Esophagus squamous epithelium (tissue), 5 donors: ENCODE results near the gene KCNQ4. TPM values are rescaled to one million over a fixed set of nuclear protein-coding genes. Genes with fewer than 3 reads are reported as not detected.

ENCODE experiments used
- DNase-seq: peaks from one replicate; lab custom pipeline; 2025; lab: John Stamatoyannopoulos, UW
- H3K27ac ChIP-seq, 4 donors: fragments of 200-600 bp; sonication (generic); one replicate each; pipeline ENCODE4 v1.5.1; 2016 to 2019; ENCODE audit warnings: mild to moderate bottlenecking in 1 of 4
- H3K27me3 ChIP-seq, 4 donors: fragments of 200-600 bp; sonication (generic); 1 replicate in 3 of 4; 2 replicates in 1 of 4; pipeline versions ENCODE4 v1.5.1 to v1.6.0; 2017 to 2021; ENCODE audit warnings: antibody characterized with exemption in 1 of 4
- H3K36me3 ChIP-seq, 3 donors: fragments of 200-600 bp; sonication (generic); one replicate each; pipeline ENCODE4 v1.5.1; 2016 to 2019
- H3K4me1 ChIP-seq, 3 donors: fragments of 200-600 bp; sonication (generic); one replicate each; pipeline ENCODE4 v1.5.1; 2017 to 2019
- H3K4me3 ChIP-seq, 4 donors: fragments of 200-600 bp; sonication (generic); 1 replicate in 3 of 4; 2 replicates in 1 of 4; pipeline ENCODE4 v1.5.1; 2016 to 2019; ENCODE audit warnings: mild to moderate bottlenecking in 2 of 4, moderate library complexity in 1 of 4
- H3K9me3 ChIP-seq, 3 donors: fragments of 200-600 bp; sonication (generic); one replicate each; pipeline ENCODE4 v1.5.1; 2016 to 2019
- CTCF ChIP-seq, 6 experiments: fragments of 450-650 bp in 4 of 6; fragments of 200-600 bp in 2 of 6; sonication (generic) in 2 of 6; IDR thresholded peaks; one replicate each; pipeline ENCODE4 v1.5.1; 2016 to 2019; ENCODE audit warnings: antibody characterized with exemption in 6 of 6, mild to moderate bottlenecking in 4 of 6, moderate library complexity in 4 of 6
- POLR2A ChIP-seq, 4 donors: fragments of 450-650 bp; IDR thresholded peaks; one replicate each; pipeline ENCODE4 v1.6.1; 2017; ENCODE audit warnings: antibody characterized with exemption in 4 of 4, mild to moderate bottlenecking in 4 of 4, moderate library complexity in 3 of 4
- WGBS, 2 donors: methylation state at CpG; one replicate each; pipeline ENCODE4 v1.1.5; 2018; 5-methylcytosine and 5-hydroxymethylcytosine counted together
- intact Hi-C: fragments of 100-400 bp; cut with DNase I; formaldehyde crosslinking; loops from one replicate; pipeline ENCODE4 v1.15.0; 2022
- total RNA-seq, 4 donors: library from RNA; depleted of rRNA; stranded (reverse); fragments of >200 nt; gene quantifications; one replicate each; pipeline ENCODE4 v1.1.0, GENCODE V29; 2016
- donor health status: DM: yes; HTN: yes; CAD: no.

Gene KCNQ4
- total RNA-seq, 4 donors from 2014 or later: 0.50 to 2.1 (median 0.81) TPM

GRCh38 chr1:40748841-40749718 is 34.5 kb upstream of the KCNQ4 start:
- Histone ChIP-seq H3K4me3 (no peak overlapping the region), H3K27ac (no peak overlapping the region), H3K27me3 (no peaks in the 10 kb centered on the region), H3K4me1 (peaks cover 0 to 17% (median 0%) of the 10 kb centered on the region in 3 donors), H3K9me3 (no peaks in the 10 kb centered on the region), H3K36me3 (peaks cover 5 to 97% (median 6%) of the 10 kb centered on the region in 3 donors)
- WGBS, 2 donors: 91 to 95% methylated on average over 4 to 5 of the region's 5 CpGs
- no peak for TF ChIP-seq CTCF (IDR thresholded peaks at IDR 0.05)
- TF ChIP-seq POLR2A (IDR thresholded peaks at IDR 0.05): no peak
- no peak for DNase-seq
- intact Hi-C loops: no loop called here

- DNase-seq: no peak
- Histone ChIP-seq H3K9me3 (no peaks in the 10 kb centered on the region), H3K27ac (no peak overlapping the region), H3K36me3 (peaks cover 11 to 100% (median 12%) of the 10 kb centered on the region in 3 donors), H3K4me3 (no peak overlapping the region), H3K4me1 (peaks cover 0 to 19% (median 0%) of the 10 kb centered on the region in 3 donors), H3K27me3 (no peaks in the 10 kb centered on the region)
- intact Hi-C loops: no loop called here
- WGBS, 2 donors: 67 to 98% methylated on average over 3 of the region's 3 CpGs
- TF ChIP-seq POLR2A (IDR thresholded peaks at IDR 0.05): no peak
- TF ChIP-seq CTCF (IDR thresholded peaks at IDR 0.05): no peak
Measured at GRCh38 chr1:40749817-40750216, 33.8 kb upstream of the KCNQ4 start.

- H3K4me1 ChIP-seq: peaks cover 0 to 26% (median 0%) of the 10 kb centered on the region in 3 donors
- intact Hi-C loops: no loop called here
- H3K36me3 ChIP-seq: peaks cover 11 to 100% (median 16%) of the 10 kb centered on the region in 3 donors
- H3K27me3 ChIP-seq: no peaks in the 10 kb centered on the region
- DNase-seq: no peak
- H3K4me3 ChIP-seq: no peak overlapping the region
- H3K9me3 ChIP-seq: no peaks in the 10 kb centered on the region
- TF ChIP-seq POLR2A (IDR thresholded peaks at IDR 0.05) (no peak), CTCF (IDR thresholded peaks at IDR 0.05) (no peak)
- H3K27ac ChIP-seq: no peak overlapping the region
- WGBS, 2 donors: 79 to 84% methylated on average over 2 of the region's 2 CpGs
Measured at GRCh38 chr1:40750451-40750908, 33.1 kb upstream of the KCNQ4 start.

GRCh38 chr1:40751802-40752201 is 31.8 kb upstream of the KCNQ4 start:
- TF ChIP-seq POLR2A (IDR thresholded peaks at IDR 0.05): no peak
- H3K4me3 ChIP-seq: no peak overlapping the region
- peaks cover 0 to 20% (median 0%) of the 10 kb centered on the region in 3 donors for H3K4me1 ChIP-seq
- 33 to 56% methylated on average over 4 of the region's 4 CpGs for WGBS, 2 donors
- intact Hi-C loops: no loop called here
- no peak overlapping the region for H3K27ac ChIP-seq
- no peak for DNase-seq
- H3K36me3 ChIP-seq: peaks cover 15 to 100% (median 16%) of the 10 kb centered on the region in 3 donors
- H3K27me3 ChIP-seq: no peaks in the 10 kb centered on the region
- H3K9me3 ChIP-seq: no peaks in the 10 kb centered on the region

- peaks cover 12 to 100% (median 24%) of the 10 kb centered on the region in 3 donors for H3K36me3 ChIP-seq
- H3K27me3 ChIP-seq: no peaks in the 10 kb centered on the region
- H3K9me3 ChIP-seq: no peaks in the 10 kb centered on the region
- H3K27ac ChIP-seq: no peak overlapping the region
- 77 to 83% methylated on average over 8 of the region's 8 CpGs for WGBS, 2 donors
- intact Hi-C loops: no loop called here
- H3K4me3 ChIP-seq: no peak overlapping the region
- H3K4me1 ChIP-seq: peaks cover 0 to 20% (median 0%) of the 10 kb centered on the region in 3 donors
- DNase-seq: no peak
- TF ChIP-seq CTCF (IDR thresholded peaks at IDR 0.05): no peak
- TF ChIP-seq POLR2A (IDR thresholded peaks at IDR 0.05): no peak
Measured at GRCh38 chr1:40753142-40753882, 30.3 kb upstream of the KCNQ4 start.
